Neural crest cell (in vitro differentiated cells): ENCODE measurements around the gene COL6A1. TPM values are rescaled to one million over a fixed set of nuclear protein-coding genes. Genes with fewer than 3 reads are reported as not detected.
A peak's percentile ranks its signal among the peaks of the same experiment; 100 is the strongest.

Source experiments
- DNase-seq: peaks from one replicate; pipeline ENCODE4 v3.0.0; 2021; ENCODE audit warnings: low read depth, mixed read lengths, low spot score
- H3K27ac Mint-ChIP-seq: one replicate; pipeline ENCODE4 v1.8.0; 2021; ENCODE audit warnings: mild to moderate bottlenecking, mixed read lengths; ENCODE audit not compliant: unreplicated experiment
- H3K27me3 Mint-ChIP-seq: 2 replicates; pipeline ENCODE4 v1.8.0; 2021; ENCODE audit warnings: low read depth, mild to moderate bottlenecking, mixed read lengths
- H3K36me3 Mint-ChIP-seq: 2 replicates; pipeline ENCODE4 v1.8.0; 2021; ENCODE audit warnings: low read depth, mild to moderate bottlenecking, mixed read lengths
- H3K4me1 Mint-ChIP-seq: 2 replicates; pipeline ENCODE4 v1.8.0; 2021; ENCODE audit warnings: mixed read lengths
- H3K4me3 Mint-ChIP-seq: one replicate; pipeline ENCODE4 v1.8.0; 2021; ENCODE audit warnings: mild to moderate bottlenecking, mixed read lengths
- H3K9me3 Mint-ChIP-seq: 2 replicates; pipeline ENCODE4 v1.8.0; 2021; ENCODE audit warnings: mixed read lengths
- CTCF ChIP-seq: fragments of 200-600 bp; sonication (generic); conservative IDR thresholded peaks from 2 replicates; pipeline ENCODE4 v1.5.0; 2021; ENCODE audit warnings: antibody characterized with exemption, mild to moderate bottlenecking
- total RNA-seq: library from RNA; stranded (reverse); gene quantifications from 2 replicates; pipeline ENCODE4 v1.2.1, GENCODE V29; 2021

The COL6A1 gene
- total RNA-seq, 1 donor from 2014 or later, result 120 TPM

- TF ChIP-seq CTCF, result no peak
- H3K27me3 Mint-ChIP-seq, result peaks cover 12% of the 10 kb centered on the region
Measured at GRCh38 chr21:46014828-46015227, 33.3 kb downstream of the COL6A1 start.

GRCh38 chr21:46017148-46017547 is 35.6 kb downstream of the COL6A1 start:
- H3K27me3 Mint-ChIP-seq, result peaks cover 12% of the 10 kb centered on the region
- TF ChIP-seq CTCF, result no peak
- H3K36me3 Mint-ChIP-seq, result no peaks in the 10 kb centered on the region
- H3K27ac Mint-ChIP-seq, result no peak overlapping the region
- DNase-seq, result no peak
- no peak overlapping the region for H3K4me3 Mint-ChIP-seq
- no peaks in the 10 kb centered on the region for H3K9me3 Mint-ChIP-seq
- H3K4me1 Mint-ChIP-seq, result peaks cover 10% of the 10 kb centered on the region

More at GRCh38 chr21:46014828-46015227, 33.3 kb downstream of the COL6A1 start:
- no peak for DNase-seq
- Mint-ChIP-seq H3K27ac (no peak overlapping the region), H3K9me3 (no peaks in the 10 kb centered on the region), H3K4me3 (no peak overlapping the region), H3K36me3 (no peaks in the 10 kb centered on the region), H3K4me1 (peaks cover 10% of the 10 kb centered on the region)

GRCh38 chr21:46017695-46018094 is 36.1 kb downstream of the COL6A1 start:
- Mint-ChIP-seq H3K4me1 (peaks cover 10% of the 10 kb centered on the region), H3K4me3 (no peak overlapping the region), H3K27ac (peak overlapping the region; percentile 29), H3K27me3 (peaks cover 12% of the 10 kb centered on the region), H3K9me3 (no peaks in the 10 kb centered on the region), H3K36me3 (no peaks in the 10 kb centered on the region)
- no peak for TF ChIP-seq CTCF
- DNase-seq, result no peak

GRCh38 chr21:46018615-46019014 is 37.0 kb downstream of the COL6A1 start:
- H3K9me3 Mint-ChIP-seq, result no peaks in the 10 kb centered on the region
- peaks cover 10% of the 10 kb centered on the region for H3K4me1 Mint-ChIP-seq
- H3K27me3 Mint-ChIP-seq, result peaks cover 11% of the 10 kb centered on the region
- no peak overlapping the region for H3K27ac Mint-ChIP-seq
- DNase-seq, result no peak
- no peak for TF ChIP-seq CTCF
- H3K4me3 Mint-ChIP-seq, result no peak overlapping the region
- H3K36me3 Mint-ChIP-seq, result no peaks in the 10 kb centered on the region

- peaks cover 1% of the 10 kb centered on the region for H3K27me3 Mint-ChIP-seq
- no peak overlapping the region for H3K4me3 Mint-ChIP-seq
- DNase-seq, result no peak
- no peaks in the 10 kb centered on the region for H3K9me3 Mint-ChIP-seq
- no peak overlapping the region for H3K27ac Mint-ChIP-seq
- H3K36me3 Mint-ChIP-seq, result no peaks in the 10 kb centered on the region
- TF ChIP-seq CTCF, result no peak
- peaks cover 17% of the 10 kb centered on the region for H3K4me1 Mint-ChIP-seq
Measured at GRCh38 chr21:46020581-46020980, 39.0 kb downstream of the COL6A1 start.

GRCh38 chr21:46021398-46021797 is 39.8 kb downstream of the COL6A1 start:
- no peak for DNase-seq
- Mint-ChIP-seq H3K4me1 (peaks cover 21% of the 10 kb centered on the region), H3K4me3 (no peak overlapping the region), H3K36me3 (no peaks in the 10 kb centered on the region), H3K27me3 (no peaks in the 10 kb centered on the region), H3K9me3 (no peaks in the 10 kb centered on the region), H3K27ac (no peak overlapping the region)
- TF ChIP-seq CTCF, result no peak
